ENCODE data around the gene CACNA1C.

Gene CACNA1C

GRCh38 chr12:2289525-2289924, 236.7 kb downstream of the CACNA1C start:
- no peak for TF ChIP-seq CTCF (IDR thresholded peaks at IDR 0.05; ENCODE audit: borderline replicate concordance, extremely low read depth, low read length, poor library complexity, severe bottlenecking)
- TF ChIP-seq EZH2 (IDR thresholded peaks at IDR 0.05; ENCODE audit: borderline replicate concordance, low read depth, low read length, severe bottlenecking), result no peak
- no peak overlapping the region for H3K27ac ChIP-seq (ENCODE audit: low read length)
- no peaks in the 10 kb centered on the region; the same call in 1 of the 2 replicates for H4K20me1 ChIP-seq (ENCODE audit: insufficient read depth, low read length)
- H3K79me2 ChIP-seq (ENCODE audit: insufficient read depth, low read length), result no peaks in the 10 kb centered on the region
- no peaks in the 10 kb centered on the region for H3K4me1 ChIP-seq (ENCODE audit: insufficient read depth, low read length)
- H3K27me3 ChIP-seq (ENCODE audit: insufficient read depth, low read length, poor library complexity), result peaks cover 7% of the 10 kb centered on the region
- ATAC-seq (ENCODE audit: insufficient read depth, low read depth), result no peak
- no peak overlapping the region for H3K4me3 ChIP-seq (ENCODE audit: low read depth in 1 of 2, low read length in 2 of 2)
- H3K36me3 ChIP-seq (ENCODE audit: insufficient read depth, low read length), result no peaks in the 10 kb centered on the region
- H3K9ac ChIP-seq (ENCODE audit: low read depth, low read length), result no peak overlapping the region
- DNase-seq, result no peak
- H3K4me2 ChIP-seq (ENCODE audit: insufficient read depth, low read length), result no peak overlapping the region
- no peak overlapping the region for H2AFZ ChIP-seq (ENCODE audit: low read depth, low read length)
- H3K9me3 ChIP-seq (ENCODE audit: insufficient read depth, low read length, severe bottlenecking), result no peaks in the 10 kb centered on the region

- H3K9ac ChIP-seq (ENCODE audit: low read depth, low read length), result no peak overlapping the region
- no peaks in the 10 kb centered on the region; the same call in 1 of the 2 replicates for H4K20me1 ChIP-seq (ENCODE audit: insufficient read depth, low read length)
These were observed 237.3 kb downstream of the CACNA1C start for GRCh38 chr12:2290091-2290490.

GRCh38 chr12:2290516-2291065, 237.8 kb downstream of the CACNA1C start:
- Histone ChIP-seq H3K27me3 (ENCODE audit: insufficient read depth, low read length, poor library complexity) (peaks cover 7% of the 10 kb centered on the region), H3K27ac (ENCODE audit: low read length) (no peak overlapping the region), H3K79me2 (ENCODE audit: insufficient read depth, low read length) (no peaks in the 10 kb centered on the region), H2AFZ (ENCODE audit: low read depth, low read length) (no peak overlapping the region), H3K9ac (ENCODE audit: low read depth, low read length) (no peak overlapping the region), H3K4me2 (ENCODE audit: insufficient read depth, low read length) (no peak overlapping the region), H4K20me1 (ENCODE audit: insufficient read depth, low read length) (no peaks in the 10 kb centered on the region; the same call in 1 of the 2 replicates), H3K4me3 (ENCODE audit: low read depth in 1 of 2, low read length in 2 of 2) (no peak overlapping the region), H3K4me1 (ENCODE audit: insufficient read depth, low read length) (no peaks in the 10 kb centered on the region), H3K36me3 (ENCODE audit: insufficient read depth, low read length) (no peaks in the 10 kb centered on the region), H3K9me3 (ENCODE audit: insufficient read depth, low read length, severe bottlenecking) (no peaks in the 10 kb centered on the region)
- TF ChIP-seq EZH2 (IDR thresholded peaks at IDR 0.05; ENCODE audit: borderline replicate concordance, low read depth, low read length, severe bottlenecking) (no peak), CTCF (IDR thresholded peaks at IDR 0.05; ENCODE audit: borderline replicate concordance, extremely low read depth, low read length, poor library complexity, severe bottlenecking) (no peak)
- DNase-seq (no peak), ATAC-seq (ENCODE audit: insufficient read depth, low read depth) (no peak)

More at GRCh38 chr12:2290091-2290490, 237.3 kb downstream of the CACNA1C start:
- H3K27me3 ChIP-seq (ENCODE audit: insufficient read depth, low read length, poor library complexity), result peaks cover 7% of the 10 kb centered on the region
- DNase-seq, result no peak
- H3K27ac ChIP-seq (ENCODE audit: low read length), result no peak overlapping the region
- no peak overlapping the region for H3K4me3 ChIP-seq (ENCODE audit: low read depth in 1 of 2, low read length in 2 of 2)
- no peak for TF ChIP-seq CTCF (IDR thresholded peaks at IDR 0.05; ENCODE audit: borderline replicate concordance, extremely low read depth, low read length, poor library complexity, severe bottlenecking)
- TF ChIP-seq EZH2 (IDR thresholded peaks at IDR 0.05; ENCODE audit: borderline replicate concordance, low read depth, low read length, severe bottlenecking), result no peak
- no peaks in the 10 kb centered on the region for H3K36me3 ChIP-seq (ENCODE audit: insufficient read depth, low read length)
- H2AFZ ChIP-seq (ENCODE audit: low read depth, low read length), result no peak overlapping the region
- no peak for ATAC-seq (ENCODE audit: insufficient read depth, low read depth)
- no peaks in the 10 kb centered on the region for H3K4me1 ChIP-seq (ENCODE audit: insufficient read depth, low read length)
- H3K9me3 ChIP-seq (ENCODE audit: insufficient read depth, low read length, severe bottlenecking), result no peaks in the 10 kb centered on the region
- H3K79me2 ChIP-seq (ENCODE audit: insufficient read depth, low read length), result no peaks in the 10 kb centered on the region
- no peak overlapping the region for H3K4me2 ChIP-seq (ENCODE audit: insufficient read depth, low read length)

Measured in DND-41 (cell line).